B cell (primary cell): ENCODE results near the gene DNAI2. TPM values are rescaled to one million over a fixed set of nuclear protein-coding genes. Genes with fewer than 3 reads are reported as not detected.
A peak's percentile ranks its signal among the peaks of the same experiment; 100 is the strongest.

Source experiments
- ATAC-seq: fragments of 200-7000 bp; cut with Tn5 transposase; one replicate; pipeline ENCODE4 v1.10.0; 2021; ENCODE audit warnings: low read depth, mild to moderate bottlenecking, moderate number of reproducible peaks, moderate library complexity
- CTCF ChIA-PET: fragments of 350-600 bp; sonication (Branson Sonifier 250); formaldehyde crosslinking; loops from one replicate; lab custom pipeline; 2021; ENCODE audit warnings: antibody characterized with exemption, inconsistent platforms; lab: Charles Lee
- POLR2A ChIA-PET: fragments of 350-600 bp; sonication (Branson Sonifier 250); formaldehyde crosslinking; loops from one replicate; lab custom pipeline; 2021; ENCODE audit warnings: antibody characterized with exemption; lab: Charles Lee
- DNase-seq: peaks from one replicate; pipeline ENCODE4 v3.0.0; 2013
- H2AFZ ChIP-seq: 2 replicates; pipeline ENCODE4 v1.6.1; 2012; ENCODE audit warnings: mild to moderate bottlenecking, low read depth, low read length; ENCODE audit not compliant: insufficient read depth, poor library complexity, severe bottlenecking
- H3K27ac ChIP-seq, 2 donors: 1 replicate in 1 of 2; 2 replicates in 1 of 2; pipeline ENCODE4 v1.5.1; 2012 to 2013; ENCODE audit warnings: low read length in 2 of 2, mild to moderate bottlenecking in 2 of 2, moderate library complexity in 1 of 2
- H3K27me3 ChIP-seq, 4 experiments: fragments of 200-600 bp in 1 of 4; sonication (generic) in 1 of 4; replicated peaks in 1 of 4; 1 replicate in 2 of 4; 2 replicates in 2 of 4; pipeline versions ENCODE4 v1.6.1 to v1.7.0; 2013 to 2016; ENCODE audit warnings: low read length in 3 of 4, mild to moderate bottlenecking in 2 of 4, mixed read lengths in 1 of 4, moderate library complexity in 1 of 4; ENCODE audit not compliant: insufficient read depth in 4 of 4, control insufficient read depth in 3 of 4; ENCODE audit errors: control extremely low read depth in 1 of 4
- H3K36me3 ChIP-seq, 2 experiments: replicated peaks in 1 of 2; 1 replicate in 1 of 2; 2 replicates in 1 of 2; pipeline versions ENCODE4 v1.6.1 to v1.7.1; 2013; ENCODE audit warnings: low read length in 1 of 2; ENCODE audit not compliant: insufficient read depth in 2 of 2, control insufficient read depth in 1 of 2; ENCODE audit errors: control extremely low read depth in 1 of 2, extremely low read depth in 1 of 2
- H3K4me1 ChIP-seq, 2 donors: fragments of 200-600 bp in 1 of 2; sonication (generic) in 1 of 2; 1 replicate in 1 of 2; 2 replicates in 1 of 2; pipeline versions ENCODE4 v1.5.1 to v1.6.1; 2013 to 2017; ENCODE audit warnings: low read length in 2 of 2; ENCODE audit not compliant: control insufficient read depth in 2 of 2, insufficient read depth in 2 of 2
- H3K4me2 ChIP-seq: replicated peaks from 2 replicates; pipeline ENCODE3; 2012; ENCODE audit warnings: mild to moderate bottlenecking, low read depth, low read length; ENCODE audit not compliant: poor library complexity, severe bottlenecking
- H3K4me3 ChIP-seq, 5 experiments: fragments of 200-600 bp in 1 of 5; sonication (generic) in 1 of 5; 1 replicate in 3 of 5; 2 replicates in 2 of 5; pipeline versions ENCODE4 v1.5.1 to v1.7.0; 2011 to 2016; ENCODE audit warnings: low read length in 4 of 5, mild to moderate bottlenecking in 4 of 5, low read depth in 2 of 5, control low read depth in 1 of 5, moderate library complexity in 1 of 5; ENCODE audit not compliant: insufficient read depth in 1 of 5; ENCODE audit errors: control extremely low read depth in 1 of 5, extremely low read depth in 1 of 5
- H3K79me2 ChIP-seq: fragments of 200-600 bp; sonication (generic); one replicate; pipeline ENCODE4 v1.6.0; 2016; ENCODE audit warnings: low read length; ENCODE audit not compliant: control insufficient read depth, insufficient read depth
- H3K9ac ChIP-seq: fragments of 200-600 bp; sonication (generic); 2 replicates; pipeline ENCODE4 v1.6.1; 2017; ENCODE audit warnings: mild to moderate bottlenecking, low read length, moderate library complexity
- H3K9me3 ChIP-seq, 3 donors: one replicate each; pipeline versions ENCODE4 v1.6.1 to v1.7.1; 2013; ENCODE audit warnings: low read length in 2 of 3; ENCODE audit not compliant: control insufficient read depth in 2 of 3, insufficient read depth in 1 of 3; ENCODE audit errors: control extremely low read depth in 1 of 3
- H4K20me1 ChIP-seq: 2 replicates; pipeline ENCODE4 v1.6.0; 2012; ENCODE audit warnings: mild to moderate bottlenecking, low read length; ENCODE audit not compliant: insufficient read depth, control insufficient read depth, poor library complexity, severe bottlenecking
- H3K27ac Mint-ChIP-seq: one replicate; pipeline ENCODE4 v1.8.0; 2021; ENCODE audit warnings: mixed read lengths
- H3K27me3 Mint-ChIP-seq: one replicate; pipeline ENCODE4 v1.8.0; 2021; ENCODE audit warnings: mixed read lengths
- H3K4me1 Mint-ChIP-seq: one replicate; pipeline ENCODE4 v1.8.0; 2021; ENCODE audit warnings: mixed read lengths
- H3K4me3 Mint-ChIP-seq: one replicate; pipeline ENCODE4 v1.8.0; 2021; ENCODE audit warnings: mixed read lengths
- H3K9me3 Mint-ChIP-seq: one replicate; pipeline ENCODE4 v1.8.0; 2022; ENCODE audit warnings: mixed read lengths; ENCODE audit not compliant: insufficient read depth
- EZH2 ChIP-seq: IDR thresholded peaks from 2 replicates; pipeline ENCODE4 v1.6.1; 2012; ENCODE audit warnings: borderline replicate concordance, low read depth, mild to moderate bottlenecking, moderate library complexity, low read length; ENCODE audit not compliant: insufficient read depth, poor library complexity, severe bottlenecking
- WGBS: methylation state at CpG from one replicate; pipeline ENCODE4 v1.1.5; 2013; ENCODE audit warnings: missing lambda C conversion rate; ENCODE audit not compliant: insufficient coverage; 5-methylcytosine and 5-hydroxymethylcytosine counted together
- intact Hi-C: fragments of 100-400 bp; cut with micrococcal nuclease; formaldehyde crosslinking; loops from one replicate; pipeline ENCODE4 v1.10.0; 2022
- polyA plus RNA-seq: library from polyadenylated mRNA; depleted of rRNA; stranded (reverse); fragments of >200 nt; gene quantifications from 2 replicates; pipeline ENCODE4 v1.2.3, GENCODE V29; 2012
- total RNA-seq, 2 donors: library from RNA; stranded (reverse); fragments of 120-200 nt in 1 of 2; gene quantifications; 1 replicate in 1 of 2; 2 replicates in 1 of 2; pipeline versions ENCODE4 v1.2.3 to v1.2.4, GENCODE V29; 2013 to 2022
- TF ChIP-seq, protein P1 (sequence below): fragments of 200-600 bp; IDR thresholded peaks from one replicate; pipeline ENCODE4 v1.8.0; 2022; ENCODE audit warnings: antibody characterized with exemption, mild to moderate bottlenecking

The DNAI2 gene
- total and polyA plus RNA-seq, 2 donors (not counting 1 experiment from before 2014, with no cell fraction given): not detected

DNA sequence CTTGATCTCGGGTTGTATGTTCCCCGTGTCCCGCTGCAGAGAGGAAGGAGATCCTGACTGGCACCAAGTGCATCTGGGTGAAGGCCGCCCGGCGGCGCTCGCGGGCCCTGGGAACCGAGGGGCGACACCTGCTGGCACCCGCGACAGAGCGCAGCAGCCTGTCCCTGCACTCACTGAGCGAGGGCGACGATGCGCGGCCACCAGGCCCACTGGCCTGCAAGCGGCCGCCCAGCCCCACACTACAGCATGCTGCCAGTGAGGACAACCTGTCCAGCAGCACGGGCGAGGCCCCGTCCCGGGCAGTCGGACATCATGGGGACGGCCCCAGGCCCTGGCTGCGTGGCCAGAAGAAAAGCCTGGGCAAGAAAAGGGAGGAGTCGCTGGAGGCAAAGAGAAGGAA lies 80.1 kb downstream of the DNAI2 start:
- no peaks in the 10 kb centered on the region for H3K79me2 ChIP-seq
- Mint-ChIP-seq H3K27me3 (peaks cover 50% of the 10 kb centered on the region), H3K4me3 (no peak overlapping the region), H3K4me1 (peaks cover 5% of the 10 kb centered on the region), H3K9me3 (no peaks in the 10 kb centered on the region), H3K27ac (no peak overlapping the region)
- intact Hi-C loops: no loop called here
- ATAC-seq (peak; percentile 33), DNase-seq (peak; percentile 31)
- no peak overlapping the region for H3K4me2 ChIP-seq
- ChIA-PET CTCF (no interaction called here), POLR2A (no interaction called here)
- H3K4me1 ChIP-seq: peaks cover 0 to 7% of the 10 kb centered on the region in 2 donors
- peaks cover 0 to 60% (median 17%) of the 10 kb centered on the region in 4 experiments for H3K27me3 ChIP-seq
- 9% methylated on average over 28 of the region's 29 CpGs for WGBS
- TF ChIP-seq, protein P1, sequence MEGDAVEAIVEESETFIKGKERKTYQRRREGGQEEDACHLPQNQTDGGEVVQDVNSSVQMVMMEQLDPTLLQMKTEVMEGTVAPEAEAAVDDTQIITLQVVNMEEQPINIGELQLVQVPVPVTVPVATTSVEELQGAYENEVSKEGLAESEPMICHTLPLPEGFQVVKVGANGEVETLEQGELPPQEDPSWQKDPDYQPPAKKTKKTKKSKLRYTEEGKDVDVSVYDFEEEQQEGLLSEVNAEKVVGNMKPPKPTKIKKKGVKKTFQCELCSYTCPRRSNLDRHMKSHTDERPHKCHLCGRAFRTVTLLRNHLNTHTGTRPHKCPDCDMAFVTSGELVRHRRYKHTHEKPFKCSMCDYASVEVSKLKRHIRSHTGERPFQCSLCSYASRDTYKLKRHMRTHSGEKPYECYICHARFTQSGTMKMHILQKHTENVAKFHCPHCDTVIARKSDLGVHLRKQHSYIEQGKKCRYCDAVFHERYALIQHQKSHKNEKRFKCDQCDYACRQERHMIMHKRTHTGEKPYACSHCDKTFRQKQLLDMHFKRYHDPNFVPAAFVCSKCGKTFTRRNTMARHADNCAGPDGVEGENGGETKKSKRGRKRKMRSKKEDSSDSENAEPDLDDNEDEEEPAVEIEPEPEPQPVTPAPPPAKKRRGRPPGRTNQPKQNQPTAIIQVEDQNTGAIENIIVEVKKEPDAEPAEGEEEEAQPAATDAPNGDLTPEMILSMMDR: peak; percentile 30
- TF ChIP-seq EZH2: no peak
- H3K9me3 ChIP-seq: no peaks in the 10 kb centered on the region
- H4K20me1 ChIP-seq: no peaks in the 10 kb centered on the region
- H3K36me3 ChIP-seq: no peaks in the 10 kb centered on the region
- H2AFZ ChIP-seq: no peak overlapping the region
- H3K27ac ChIP-seq: no peak overlapping the region
- H3K4me3 ChIP-seq: no peak overlapping the region
- no peak overlapping the region for H3K9ac ChIP-seq

DNA sequence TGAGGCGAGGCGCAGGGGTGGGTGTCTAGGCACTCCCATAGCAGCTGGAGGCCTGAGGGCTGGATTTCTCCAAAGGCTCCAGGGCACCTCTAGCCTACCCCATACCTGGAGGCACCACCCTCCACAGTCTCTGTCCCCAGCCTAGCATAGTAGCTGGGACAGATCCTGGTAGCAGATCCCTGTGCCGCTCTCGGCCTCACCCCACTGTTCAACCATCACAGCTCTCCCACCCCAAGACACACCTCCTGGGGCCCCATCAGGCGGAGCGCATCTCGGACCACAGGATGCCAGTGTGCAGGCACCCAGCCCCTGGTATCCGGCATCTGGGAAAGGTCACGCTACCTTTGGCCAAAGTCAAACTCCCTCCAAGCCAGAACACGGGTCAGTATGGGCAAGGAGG lies 80.5 kb downstream of the DNAI2 start:
- CTCF ChIA-PET: no interaction called here
- peaks cover 50% of the 10 kb centered on the region for H3K27me3 Mint-ChIP-seq
- H3K9ac ChIP-seq: no peak overlapping the region

More for the DNA sequence above, 80.5 kb downstream of the DNAI2 start:
- WGBS: 68% methylated on average over 4 of the region's 10 CpGs
- Histone ChIP-seq H4K20me1 (no peaks in the 10 kb centered on the region), H3K4me2 (no peak overlapping the region), H3K27ac (no peak overlapping the region), H3K36me3 (no peaks in the 10 kb centered on the region), H3K4me3 (no peak overlapping the region), H3K79me2 (no peaks in the 10 kb centered on the region), H3K9me3 (no peaks in the 10 kb centered on the region), H3K27me3 (peaks cover 0 to 60% (median 17%) of the 10 kb centered on the region in 4 experiments), H3K4me1 (peaks cover 0 to 7% of the 10 kb centered on the region in 2 donors), H2AFZ (no peak overlapping the region)
- H3K27ac Mint-ChIP-seq: no peak overlapping the region
- DNase-seq (no peak), ATAC-seq (no peak)
- H3K4me1 Mint-ChIP-seq: peaks cover 5% of the 10 kb centered on the region
- no peaks in the 10 kb centered on the region for H3K9me3 Mint-ChIP-seq
- no peak overlapping the region for H3K4me3 Mint-ChIP-seq
- TF ChIP-seq, protein P1: no peak
- TF ChIP-seq EZH2: no peak
- POLR2A ChIA-PET: no interaction called here
- intact Hi-C loops: no loop called here
